Measurements from ENCODE around the gene RIPK3. TPM values are rescaled to one million over a fixed set of nuclear protein-coding genes. Genes with fewer than 3 reads are reported as not detected.

Gene RIPK3
- polyA plus RNA-seq, 1 of the 3 experiments (the other 2 are of a cell fraction) = not detected

DNA sequence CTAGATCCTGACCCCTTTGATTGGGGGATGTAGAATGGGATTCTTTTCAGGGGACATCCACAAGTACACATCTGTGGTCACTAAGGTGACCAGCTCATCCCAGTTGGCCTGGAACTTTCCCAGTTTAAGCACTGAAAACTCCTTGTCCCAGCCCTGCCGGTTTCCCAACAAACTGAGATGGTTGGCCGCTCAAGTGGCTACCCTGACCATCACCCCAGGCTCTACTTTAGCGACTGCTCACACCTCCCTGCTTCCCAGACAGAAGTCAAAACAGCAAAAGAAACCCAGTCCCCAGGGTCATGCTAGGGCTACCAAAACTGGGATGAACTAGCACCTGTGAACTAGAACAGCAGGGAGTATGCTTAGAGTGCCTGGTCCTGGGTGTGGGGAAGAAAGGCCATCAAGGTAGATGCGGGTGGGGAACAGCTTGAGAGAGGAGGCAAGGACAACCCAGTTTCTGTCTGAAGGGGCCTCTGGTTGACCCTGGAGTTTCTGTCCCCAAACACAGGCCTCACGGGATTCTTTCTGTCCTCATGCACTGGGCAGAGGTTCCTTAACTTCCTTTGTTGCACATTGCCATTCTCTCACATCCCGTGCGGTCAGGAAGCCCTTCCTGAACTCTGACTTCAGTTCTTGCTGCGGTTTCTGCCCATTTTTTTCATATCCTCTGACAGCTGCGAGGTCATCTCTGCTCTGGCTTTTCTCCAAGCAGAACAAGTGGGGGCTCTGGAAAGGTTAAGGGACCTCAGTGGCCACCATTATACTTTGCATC, 26.9 kb downstream of the RIPK3 start:
- Histone ChIP-seq H4K20me1 (ENCODE audit: insufficient read depth) (no peaks in the 10 kb centered on the region), H3K9ac (no peak overlapping the region), H3K27me3 (ENCODE audit: insufficient read depth) (no peaks in the 10 kb centered on the region), H2AFZ (ENCODE audit: low read depth) (no peak overlapping the region), H3K9me3 (no peaks in the 10 kb centered on the region), H3K4me3 (ENCODE audit: low read depth in 2 of 2, low read length in 1 of 2) (no peak overlapping the region), H3K79me2 (ENCODE audit: insufficient read depth) (no peaks in the 10 kb centered on the region), H3K4me2 (no peak overlapping the region), H3K27ac (ENCODE audit: low read depth in 2 of 2, low read length in 1 of 2) (no peak overlapping the region), H3K9me2 (no peaks in the 10 kb centered on the region), H3K36me3 (replicated peaks in 1 of 2; ENCODE audit: control insufficient read depth in 1 of 2, insufficient read depth in 2 of 2, low read length in 1 of 2) (peaks cover 6 to 23% of the 10 kb centered on the region in 2 experiments), H3K4me1 (ENCODE audit: control insufficient read depth in 1 of 2, insufficient read depth in 2 of 2, low read depth in 1 of 2, low read length in 1 of 2) (peaks cover 2 to 8% of the 10 kb centered on the region in 2 experiments; a peak in 2 of 4 replicates), H3F3A (replicated peaks; ENCODE audit: insufficient read depth) (peaks cover 13% of the 10 kb centered on the region)
- POLR2A ChIA-PET = no interaction called here
- no peak for TF ChIP-seq TCF12 (IDR thresholded peaks at IDR 0.05)
- TF ChIP-seq RCOR1 (IDR thresholded peaks at IDR 0.05; ENCODE audit: low read length) = no peak
- no peak for DNase-seq
- CTCF ChIA-PET = interaction anchor here (1.0 to 2.5 kb wide), 7 partner anchors 9 to 124 kb away, joined by 3 to 19 read pairs (median 5); partner anchors contain the start of gene TINF2
- WGBS (ENCODE audit: low lambda C conversion rate) = 80% methylated on average over 7 of the region's 9 CpGs

DNA sequence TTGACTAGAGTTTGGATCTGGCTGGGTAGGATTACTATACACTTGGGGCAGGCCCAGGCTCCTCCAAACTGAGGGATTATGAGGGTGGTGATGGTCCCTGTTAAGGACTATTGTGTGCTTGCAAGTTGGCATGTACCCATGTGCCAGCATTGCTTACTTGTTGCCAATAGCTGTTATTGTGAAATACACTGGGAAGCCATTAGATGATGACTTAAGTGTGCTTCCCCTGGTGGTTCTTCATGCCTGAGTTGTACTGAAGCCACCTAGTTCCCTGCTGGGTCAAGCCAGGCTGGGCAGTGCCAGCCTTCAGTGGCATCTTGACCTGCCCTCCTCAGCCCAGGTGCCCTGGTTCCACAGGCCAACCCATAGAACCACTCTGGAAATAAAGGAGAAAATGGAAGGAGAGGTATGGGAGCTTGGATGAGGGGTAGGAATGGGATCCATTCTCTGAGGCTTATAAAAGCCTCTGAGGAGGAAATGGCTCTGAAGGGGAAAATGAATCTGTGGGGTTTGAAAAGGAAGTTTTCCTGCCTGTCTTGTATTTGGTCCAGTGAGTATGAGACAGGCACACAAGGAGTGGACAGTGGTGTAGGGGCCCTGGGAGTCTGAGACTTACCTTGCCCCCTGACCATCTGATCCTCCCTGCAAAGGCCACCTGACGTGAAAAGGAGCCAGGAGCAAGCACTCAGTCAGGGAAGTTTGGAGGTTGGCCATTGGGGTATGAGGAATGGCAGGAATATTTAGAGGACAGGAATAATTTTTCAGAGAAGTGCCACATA, 27.8 kb downstream of the RIPK3 start:
- peaks cover 6 to 26% of the 10 kb centered on the region in 2 experiments for H3K36me3 ChIP-seq (replicated peaks in 1 of 2; ENCODE audit: control insufficient read depth in 1 of 2, insufficient read depth in 2 of 2, low read length in 1 of 2)
- H3K4me1 ChIP-seq (ENCODE audit: control insufficient read depth in 1 of 2, insufficient read depth in 2 of 2, low read depth in 1 of 2, low read length in 1 of 2) = peaks cover under 1 to 2% of the 10 kb centered on the region in 2 experiments; a peak in 2 of 4 replicates
- H3K4me3 ChIP-seq (ENCODE audit: low read depth in 2 of 2, low read length in 1 of 2) = no peak overlapping the region
- no peak overlapping the region for H2AFZ ChIP-seq (ENCODE audit: low read depth)
- no peaks in the 10 kb centered on the region for H4K20me1 ChIP-seq (ENCODE audit: insufficient read depth)
- H3K9me2 ChIP-seq = no peaks in the 10 kb centered on the region
- CTCF ChIA-PET = interaction anchor here (1.0 to 6.7 kb wide), 6 partner anchors 11 to 125 kb away, joined by 4 to 115 read pairs (median 8); partner anchors contain the start of gene TINF2
- DNase-seq = no peak
- no peak overlapping the region for H3K9ac ChIP-seq
- no peaks in the 10 kb centered on the region for H3K9me3 ChIP-seq
- TF ChIP-seq RCOR1 (IDR thresholded peaks at IDR 0.05; ENCODE audit: low read length) = no peak
- TF ChIP-seq RFX5 (IDR thresholded peaks at IDR 0.05; ENCODE audit: low read length) = no peak
- TF ChIP-seq NFIC (IDR thresholded peaks at IDR 0.05; ENCODE audit: borderline replicate concordance) = no peak
- WGBS (ENCODE audit: low lambda C conversion rate) = 87% methylated on average over 1 of the region's 1 CpG
- POLR2A ChIA-PET = no interaction called here
- peaks cover 6% of the 10 kb centered on the region for H3F3A ChIP-seq (replicated peaks; ENCODE audit: insufficient read depth)
- H3K27ac ChIP-seq (ENCODE audit: low read depth in 2 of 2, low read length in 1 of 2) = no peak overlapping the region
- H3K4me2 ChIP-seq = no peak overlapping the region
- H3K79me2 ChIP-seq (ENCODE audit: insufficient read depth) = no peaks in the 10 kb centered on the region
- H3K27me3 ChIP-seq (ENCODE audit: insufficient read depth) = no peaks in the 10 kb centered on the region

GRCh38 chr14:24310646-24311604, 28.9 kb downstream of the RIPK3 start, which contains the start of gene LTB4R:
Gene LTB4R (plus strand): TSS chr14:24311502. CDS start chr14:24315652, 4,150 bp downstream.
- CTCF ChIA-PET = interaction anchor here (1.2 to 6.7 kb wide), 7 partner anchors 12 to 126 kb away, joined by 4 to 115 read pairs (median 9); partner anchors contain the start of genes DHRS1, NOP9 and TINF2
- Histone ChIP-seq H3K4me2 (no peak within 1 kb of the TSS), H3K4me1 (ENCODE audit: control insufficient read depth in 1 of 2, insufficient read depth in 2 of 2, low read depth in 1 of 2, low read length in 1 of 2) (peaks cover 0 to 2% of the 10 kb centered on the region in 2 experiments; a peak in 1 of 4 replicates), H3K9me2 (no peaks in the 10 kb centered on the region), H3K36me3 (replicated peaks in 1 of 2; ENCODE audit: control insufficient read depth in 1 of 2, insufficient read depth in 2 of 2, low read length in 1 of 2) (peaks cover 6 to 37% of the 10 kb centered on the region in 2 experiments), H4K20me1 (ENCODE audit: insufficient read depth) (no peaks in the 10 kb centered on the region), H3K27ac (ENCODE audit: low read depth in 2 of 2, low read length in 1 of 2) (no peak within 1 kb of the TSS), H3K27me3 (ENCODE audit: insufficient read depth) (no peaks in the 10 kb centered on the region), H3K9ac (no peak within 1 kb of the TSS), H3K4me3 (ENCODE audit: low read depth in 2 of 2, low read length in 1 of 2) (no peak within 1 kb of the TSS), H3K79me2 (ENCODE audit: insufficient read depth) (no peaks in the 10 kb centered on the region), H2AFZ (ENCODE audit: low read depth) (no peak within 1 kb of the TSS), H3K9me3 (no peaks in the 10 kb centered on the region), H3F3A (replicated peaks; ENCODE audit: insufficient read depth) (peaks cover 4% of the 10 kb centered on the region)
- POLR2A ChIA-PET = no interaction called here
- over 99% methylated on average over 37 of the region's 99 CpGs for WGBS (ENCODE audit: low lambda C conversion rate)
- no peak for TF ChIP-seq MXI1 (IDR thresholded peaks at IDR 0.05; ENCODE audit: low read depth, low read length)
- TF ChIP-seq FOXM1 (IDR thresholded peaks at IDR 0.05; ENCODE audit: low read depth) = no peak
- no peak for DNase-seq

All from SK-N-SH (cell line).